ENCODE data around the gene ACCSL. TPM values are rescaled to one million over a fixed set of nuclear protein-coding genes. Genes with fewer than 3 reads are reported as not detected.

Gene ACCSL
- polyA plus RNA-seq, 1 donor (not counting 4 experiments of a cell fraction or from before 2014, with no cell fraction given): not detected

DNA sequence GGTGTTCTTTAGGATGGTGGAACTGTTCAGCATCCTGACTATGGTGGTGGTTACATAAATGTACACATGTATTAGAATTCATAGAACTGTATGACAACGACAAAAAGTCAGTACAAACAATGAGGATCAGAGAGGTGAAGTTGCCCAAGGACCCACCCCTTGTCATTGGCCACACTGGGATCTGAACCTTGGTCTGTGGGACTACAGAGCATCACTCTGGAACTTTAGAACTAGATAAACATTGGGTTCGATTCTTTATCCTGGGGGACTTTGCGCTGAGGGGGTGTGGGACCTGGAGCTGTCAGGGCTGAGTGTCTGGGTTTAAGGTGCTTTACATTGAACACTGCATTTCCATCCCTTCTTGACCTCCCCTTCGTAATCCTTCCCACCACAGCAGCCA lies 34.9 kb downstream of the ACCSL start:
- H3K36me3 ChIP-seq (ENCODE audit: control insufficient read depth in 2 of 2, extremely low read depth in 1 of 2, insufficient read depth in 2 of 2, low read length in 2 of 2): no peaks in the 10 kb centered on the region
- H3K27ac ChIP-seq (ENCODE audit: control insufficient read depth, insufficient read depth, low read length): no peak overlapping the region
- no peak overlapping the region for H3K4me2 ChIP-seq (ENCODE audit: control insufficient read depth, extremely low read depth, insufficient read depth, low read depth, low read length)
- H4K20me1 ChIP-seq (ENCODE audit: control insufficient read depth, extremely low read depth, insufficient read depth, low read length): no peaks in the 10 kb centered on the region
- H3K4me3 ChIP-seq (ENCODE audit: control insufficient read depth in 2 of 3, extremely low read depth in 1 of 3, insufficient read depth in 2 of 3, low read depth in 1 of 3, low read length in 3 of 3): no peak overlapping the region
- H2AFZ ChIP-seq (ENCODE audit: control insufficient read depth, low read length): no peak overlapping the region
- H3K9ac ChIP-seq (ENCODE audit: control insufficient read depth, extremely low read depth, insufficient read depth, low read length): no peak overlapping the region
- dilution Hi-C loops (cut with MboI; ENCODE audit: extremely low pct_ligation_motif_present, low sequenced_read_pairs): no loop called here
- no peaks in the 10 kb centered on the region for H3K9me3 ChIP-seq (ENCODE audit: control insufficient read depth, low read depth, low read length)
- no peaks in the 10 kb centered on the region for H3K9me1 ChIP-seq (ENCODE audit: control insufficient read depth, extremely low read depth, insufficient read depth, low read length)
- no peaks in the 10 kb centered on the region for H3K4me1 ChIP-seq (ENCODE audit: control insufficient read depth, extremely low read depth, insufficient read depth, low read length)
- TF ChIP-seq, protein P1, sequence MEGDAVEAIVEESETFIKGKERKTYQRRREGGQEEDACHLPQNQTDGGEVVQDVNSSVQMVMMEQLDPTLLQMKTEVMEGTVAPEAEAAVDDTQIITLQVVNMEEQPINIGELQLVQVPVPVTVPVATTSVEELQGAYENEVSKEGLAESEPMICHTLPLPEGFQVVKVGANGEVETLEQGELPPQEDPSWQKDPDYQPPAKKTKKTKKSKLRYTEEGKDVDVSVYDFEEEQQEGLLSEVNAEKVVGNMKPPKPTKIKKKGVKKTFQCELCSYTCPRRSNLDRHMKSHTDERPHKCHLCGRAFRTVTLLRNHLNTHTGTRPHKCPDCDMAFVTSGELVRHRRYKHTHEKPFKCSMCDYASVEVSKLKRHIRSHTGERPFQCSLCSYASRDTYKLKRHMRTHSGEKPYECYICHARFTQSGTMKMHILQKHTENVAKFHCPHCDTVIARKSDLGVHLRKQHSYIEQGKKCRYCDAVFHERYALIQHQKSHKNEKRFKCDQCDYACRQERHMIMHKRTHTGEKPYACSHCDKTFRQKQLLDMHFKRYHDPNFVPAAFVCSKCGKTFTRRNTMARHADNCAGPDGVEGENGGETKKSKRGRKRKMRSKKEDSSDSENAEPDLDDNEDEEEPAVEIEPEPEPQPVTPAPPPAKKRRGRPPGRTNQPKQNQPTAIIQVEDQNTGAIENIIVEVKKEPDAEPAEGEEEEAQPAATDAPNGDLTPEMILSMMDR (optimal IDR thresholded peaks at IDR 0.05 in 1 of 3, IDR thresholded peaks at IDR 0.05 in 1 of 3, conservative IDR thresholded peaks at IDR 0.05 in 1 of 3; ENCODE audit: extremely low read depth in 1 of 3, insufficient read depth in 2 of 3, low read length in 3 of 3): no peak
- TF ChIP-seq EZH2 (IDR thresholded peaks at IDR 0.05; ENCODE audit: low read length): no peak
- no peaks in the 10 kb centered on the region for H3K27me3 ChIP-seq (ENCODE audit: control insufficient read depth, extremely low read depth, insufficient read depth, low read length)
- DNase-seq (ENCODE audit: low read depth, low spot score) (no peak), FAIRE-seq (no peak)
- H3K79me2 ChIP-seq (ENCODE audit: control insufficient read depth, insufficient read depth, low read length): no peaks in the 10 kb centered on the region

DNA sequence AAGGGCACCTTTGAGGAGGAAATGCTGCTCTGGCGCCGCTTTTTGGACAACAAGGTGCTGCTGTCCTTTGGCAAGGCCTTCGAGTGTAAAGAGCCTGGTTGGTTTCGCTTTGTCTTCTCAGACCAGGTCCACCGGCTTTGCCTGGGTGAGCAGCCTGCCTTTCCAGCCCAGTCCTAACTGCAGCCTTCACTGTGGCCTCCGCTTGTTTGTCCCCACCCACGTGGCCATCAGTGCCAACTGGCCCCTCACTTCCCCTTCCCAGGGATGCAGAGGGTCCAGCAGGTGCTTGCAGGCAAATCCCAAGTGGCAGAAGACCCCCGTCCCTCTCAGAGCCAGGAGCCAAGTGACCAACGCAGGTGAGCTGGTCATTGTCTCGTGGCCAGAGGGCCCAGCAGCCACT lies 35.7 kb downstream of the ACCSL start:
- no peak overlapping the region for H3K9ac ChIP-seq (ENCODE audit: control insufficient read depth, extremely low read depth, insufficient read depth, low read length)
- H3K4me1 ChIP-seq (ENCODE audit: control insufficient read depth, extremely low read depth, insufficient read depth, low read length): no peaks in the 10 kb centered on the region
- no peaks in the 10 kb centered on the region for H3K9me1 ChIP-seq (ENCODE audit: control insufficient read depth, extremely low read depth, insufficient read depth, low read length)
- H4K20me1 ChIP-seq (ENCODE audit: control insufficient read depth, extremely low read depth, insufficient read depth, low read length): no peaks in the 10 kb centered on the region
- DNase-seq (ENCODE audit: low read depth, low spot score): no peak
- H3K4me3 ChIP-seq (ENCODE audit: control insufficient read depth in 2 of 3, extremely low read depth in 1 of 3, insufficient read depth in 2 of 3, low read depth in 1 of 3, low read length in 3 of 3): no peak overlapping the region
- no peak overlapping the region for H2AFZ ChIP-seq (ENCODE audit: control insufficient read depth, low read length)
- no peaks in the 10 kb centered on the region for H3K36me3 ChIP-seq (ENCODE audit: control insufficient read depth in 2 of 2, extremely low read depth in 1 of 2, insufficient read depth in 2 of 2, low read length in 2 of 2)
- H3K27ac ChIP-seq (ENCODE audit: control insufficient read depth, insufficient read depth, low read length): no peak overlapping the region
- H3K79me2 ChIP-seq (ENCODE audit: control insufficient read depth, insufficient read depth, low read length): no peaks in the 10 kb centered on the region
- dilution Hi-C loops (cut with MboI; ENCODE audit: extremely low pct_ligation_motif_present, low sequenced_read_pairs): no loop called here
- FAIRE-seq: no peak
- no peaks in the 10 kb centered on the region for H3K27me3 ChIP-seq (ENCODE audit: control insufficient read depth, extremely low read depth, insufficient read depth, low read length)
- H3K4me2 ChIP-seq (ENCODE audit: control insufficient read depth, extremely low read depth, insufficient read depth, low read depth, low read length): no peak overlapping the region
- TF ChIP-seq EZH2 (IDR thresholded peaks at IDR 0.05; ENCODE audit: low read length): no peak
- TF ChIP-seq, protein P1 (optimal IDR thresholded peaks at IDR 0.05 in 1 of 3, IDR thresholded peaks at IDR 0.05 in 1 of 3, conservative IDR thresholded peaks at IDR 0.05 in 1 of 3; ENCODE audit: extremely low read depth in 1 of 3, insufficient read depth in 2 of 3, low read length in 3 of 3): no peak
- H3K9me3 ChIP-seq (ENCODE audit: control insufficient read depth, low read depth, low read length): no peaks in the 10 kb centered on the region
